HG02943 (cell line): ENCODE data around the gene CSNK1G2.

Source experiments
- ATAC-seq: cut with Tn5 transposase; IDR thresholded peaks from one replicate; pipeline ENCODE4 v1.9.1; 2021; ENCODE audit warnings: mild to moderate bottlenecking, low read depth, moderate library complexity; ENCODE audit not compliant: unreplicated experiment

Gene CSNK1G2

DNA sequence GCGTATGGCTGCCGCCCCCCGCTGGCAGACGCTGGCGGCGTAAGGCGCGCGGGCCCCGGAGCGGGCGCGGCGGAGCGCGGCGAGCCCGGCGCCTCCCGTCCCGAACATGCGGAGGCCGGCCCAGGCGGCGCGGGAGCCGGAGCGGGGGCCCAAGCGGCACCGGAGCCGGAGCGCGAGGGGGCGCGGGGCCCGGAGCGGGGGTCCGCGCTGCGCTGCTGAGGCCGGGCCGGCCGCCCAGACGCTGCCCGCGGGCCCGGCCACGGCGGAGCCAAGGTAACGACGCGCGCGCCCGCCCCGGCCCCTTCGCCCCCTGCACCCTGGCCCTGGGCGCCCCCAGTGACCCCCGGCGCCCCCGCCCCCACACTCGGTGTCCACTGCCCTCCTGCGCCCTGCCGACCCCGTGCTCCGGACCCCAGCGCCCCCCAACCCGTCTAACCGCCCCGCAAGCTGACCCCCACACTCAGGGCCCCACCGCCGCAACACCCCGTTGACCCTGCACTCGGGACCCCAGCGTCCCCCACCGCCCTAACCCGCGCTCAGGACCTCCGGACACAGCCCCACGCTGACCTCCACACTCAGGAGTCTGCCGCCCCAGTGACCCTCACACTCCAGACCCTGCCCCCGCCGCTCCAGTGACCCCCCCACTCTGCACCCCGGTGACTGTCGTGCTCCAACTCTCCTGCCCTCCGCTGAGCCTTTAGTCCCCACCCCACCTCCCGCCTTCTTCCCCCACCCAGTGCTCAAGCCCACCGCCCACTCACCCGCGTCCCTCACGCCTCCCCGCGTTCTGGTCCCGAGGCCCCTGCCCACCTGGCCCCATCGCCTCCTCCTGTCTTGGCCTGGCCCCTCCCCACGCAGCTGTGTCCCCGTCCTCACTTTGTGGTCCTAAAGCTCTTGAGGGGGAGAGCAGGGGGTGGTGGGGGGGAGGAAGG is at the start of gene CSNK1G2:
Gene CSNK1G2, plus strand, starts transcription at position 27 of the 932 bp plus-strand sequence. CDS start 28,601 bp downstream, outside the sequence.
- peak; percentile 52 for ATAC-seq

DNA sequence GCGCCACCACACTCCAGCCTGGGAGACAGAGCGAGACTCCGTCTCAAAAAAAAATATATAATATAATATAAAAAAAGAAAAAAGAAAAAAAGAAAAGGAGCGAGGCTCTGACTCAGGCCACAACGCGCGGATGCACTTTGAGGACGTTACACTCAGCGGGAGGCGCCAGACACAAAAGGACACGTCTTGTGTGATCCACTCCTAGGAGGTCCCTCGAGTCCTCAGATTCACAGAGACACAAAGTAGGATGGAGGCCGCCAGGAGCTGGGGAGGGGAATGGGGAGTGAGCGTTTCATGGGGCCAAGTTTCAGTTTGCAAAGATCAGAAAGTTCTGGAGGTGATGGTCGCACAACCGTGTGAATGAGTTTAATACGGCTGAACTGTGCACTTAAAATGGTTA is 47.2 kb upstream of the CSNK1G2 start:
- ATAC-seq: no peak

DNA sequence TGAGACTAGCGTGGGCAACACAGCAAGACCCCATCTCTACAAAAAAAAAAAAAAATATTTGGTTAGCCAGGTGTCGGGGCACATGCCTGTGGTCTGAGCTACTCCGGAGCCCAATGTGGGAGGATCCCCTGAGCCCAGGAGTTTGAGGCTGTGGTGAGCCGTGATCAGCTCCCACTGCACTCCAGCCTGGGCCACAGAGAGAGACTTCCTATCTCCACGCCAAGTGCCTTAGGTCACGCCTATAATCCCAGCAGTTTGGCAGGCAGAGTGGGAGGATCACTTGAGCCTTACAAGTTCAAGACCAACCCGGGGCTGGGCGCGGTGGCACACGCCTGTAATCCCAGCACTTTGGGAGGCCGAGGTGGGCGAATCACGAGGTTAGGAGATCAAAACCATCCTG is 44.5 kb upstream of the CSNK1G2 start:
- no peak for ATAC-seq

- ATAC-seq: no peak
These were observed 39.0 kb upstream of the CSNK1G2 start for GRCh38 chr19:1901940-1902404.

GRCh38 chr19:1902923-1903322 is 38.0 kb upstream of the CSNK1G2 start:
- no peak for ATAC-seq

DNA sequence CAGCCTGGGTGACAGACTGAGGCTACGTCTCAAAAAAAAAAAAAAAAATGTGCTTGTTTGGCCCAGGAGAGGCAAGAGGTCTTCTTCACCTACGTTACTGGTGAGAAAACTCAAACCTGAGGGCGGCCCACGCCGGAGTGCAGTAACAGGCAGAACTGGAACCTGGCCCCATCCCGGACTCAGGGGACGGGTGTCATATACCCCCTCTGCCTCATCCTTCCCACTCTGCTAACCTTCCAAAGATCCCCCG is 36.2 kb upstream of the CSNK1G2 start:
- ATAC-seq: no peak

DNA sequence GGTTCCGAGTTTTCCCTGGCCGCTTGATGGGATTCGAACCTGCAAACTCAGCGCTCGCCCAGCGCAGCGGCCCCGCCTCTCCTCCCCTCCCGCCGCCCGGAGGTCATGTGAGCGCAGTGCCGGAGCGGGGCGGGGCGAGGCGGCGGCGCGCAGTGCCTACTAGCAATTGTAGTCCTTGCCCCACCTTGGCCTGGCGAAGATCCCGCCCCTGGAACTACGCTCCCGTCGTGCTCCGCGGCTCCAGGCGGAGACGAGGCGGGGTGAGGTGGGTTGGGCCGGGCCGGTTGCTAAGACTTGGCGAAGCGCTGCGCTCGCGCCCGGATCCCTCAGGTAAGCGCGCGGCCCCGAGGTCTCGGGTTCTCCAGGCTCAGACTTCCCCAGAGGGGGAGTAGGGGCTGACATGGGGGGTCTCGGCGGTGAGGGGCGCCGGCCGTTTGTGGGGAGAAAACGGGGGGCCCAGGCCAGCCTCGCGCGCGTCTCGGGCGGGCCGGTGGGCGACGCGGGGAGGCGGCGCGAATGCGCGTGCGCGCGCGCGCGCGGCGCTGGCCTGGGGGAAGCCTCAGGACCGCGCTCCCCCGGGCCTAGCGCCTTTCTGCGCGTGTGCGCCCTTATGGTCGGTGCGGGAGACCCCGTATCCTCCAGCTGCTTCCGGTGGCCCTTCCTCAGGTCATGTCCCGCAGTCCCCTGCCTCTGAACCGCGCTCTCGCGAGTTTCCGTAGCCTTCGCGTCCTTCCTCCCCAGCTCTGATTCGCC is 35.7 kb upstream of the CSNK1G2 start, which contains the start of the genes ADAT3 and SCAMP4:
Gene ADAT3, plus strand, starts transcription at position 290 of the 753 bp plus-strand sequence. CDS start 6,649 bp downstream, outside the sequence.
Gene SCAMP4, plus strand, starts transcription at position 290 of the 753 bp plus-strand sequence. CDS start 9,621 bp downstream, outside the sequence.
- peak; percentile 81 for ATAC-seq

- no peak for ATAC-seq
These were observed 35.1 kb upstream of the CSNK1G2 start for GRCh38 chr19:1905863-1906375.

DNA sequence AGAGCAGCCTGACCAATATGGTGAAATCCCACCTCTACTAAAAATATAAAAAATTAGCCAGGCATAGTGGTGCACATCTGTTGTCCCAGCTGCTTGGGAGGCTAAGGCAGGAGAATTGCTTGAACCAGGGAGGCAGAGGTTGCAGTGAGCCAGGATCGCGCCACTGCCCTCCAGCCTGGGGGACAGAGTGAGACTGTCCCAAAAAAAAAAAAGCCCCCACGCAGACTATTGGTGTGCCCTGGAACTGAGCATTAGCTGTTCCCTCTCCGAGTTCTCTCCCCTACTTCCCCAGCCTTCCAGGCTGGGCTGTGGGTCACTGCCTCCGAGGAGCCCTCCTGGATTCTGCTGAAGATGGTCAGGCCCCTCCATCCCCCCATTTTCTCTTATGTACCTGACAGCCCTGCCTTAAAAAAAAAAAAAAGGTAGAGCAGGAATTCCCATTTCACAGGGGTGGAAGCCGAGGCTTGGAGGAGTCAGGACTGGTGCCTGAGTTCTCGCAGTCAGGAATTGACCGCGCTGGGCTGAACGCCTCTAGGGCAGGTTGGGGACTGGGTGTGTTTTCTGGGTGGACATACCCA is 33.9 kb upstream of the CSNK1G2 start:
- ATAC-seq: no peak

- ATAC-seq: no peak
These were observed 33.2 kb upstream of the CSNK1G2 start for GRCh38 chr19:1907563-1908363.

DNA sequence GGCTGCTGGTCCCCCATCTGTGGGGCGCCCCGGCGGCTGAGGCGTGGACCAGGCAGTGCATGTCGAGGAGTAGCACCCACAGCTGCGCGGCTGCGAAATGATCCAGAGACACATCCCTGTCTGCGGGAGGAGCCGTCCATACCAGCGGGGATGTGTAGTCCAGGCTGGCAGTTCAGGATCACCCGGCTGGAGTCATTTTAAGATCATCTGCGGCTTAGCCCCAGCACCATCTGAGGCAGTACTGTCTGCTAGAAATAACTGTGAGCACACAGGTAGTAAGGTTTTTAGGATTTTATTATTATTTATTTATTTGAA is 32.7 kb upstream of the CSNK1G2 start:
- no peak for ATAC-seq

DNA sequence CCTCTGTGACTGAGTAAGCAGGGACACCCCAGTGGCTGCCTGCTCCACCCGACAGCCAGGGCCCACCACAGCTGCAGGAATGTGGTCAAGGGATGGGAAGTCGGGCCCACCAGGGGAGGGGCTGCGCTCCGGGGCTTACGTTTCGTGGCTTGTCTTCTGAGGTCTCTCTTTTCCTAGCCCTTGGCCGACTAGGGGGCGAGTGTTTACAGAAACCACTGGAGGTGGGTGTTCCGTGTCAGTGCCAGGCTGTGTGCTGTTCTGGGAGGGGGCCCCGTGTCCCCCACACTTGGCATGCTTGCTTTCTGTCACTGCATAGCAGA is 31.3 kb upstream of the CSNK1G2 start:
- ATAC-seq: no peak

- no peak for ATAC-seq
These were observed 30.8 kb upstream of the CSNK1G2 start for GRCh38 chr19:1910177-1910576.

DNA sequence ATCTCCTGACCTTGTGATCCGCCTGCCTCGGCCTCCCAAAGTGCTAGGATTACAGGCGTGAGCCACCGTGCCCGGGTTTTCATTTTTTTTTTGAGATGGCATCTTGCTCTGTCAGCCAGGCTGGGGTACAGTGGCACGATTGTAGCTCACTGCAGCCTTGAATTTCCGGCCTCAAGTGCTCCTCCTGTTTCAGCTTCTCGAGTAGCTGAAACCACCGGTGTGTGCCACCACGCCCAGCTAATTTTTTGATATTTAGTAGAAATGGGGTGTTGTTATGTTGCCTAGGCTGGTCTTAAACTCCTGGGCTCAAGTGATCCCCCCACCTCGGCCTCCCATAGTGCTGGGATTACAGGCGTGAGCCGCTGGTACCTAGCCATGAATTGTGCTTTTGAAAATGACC is 29.9 kb upstream of the CSNK1G2 start:
- no peak for ATAC-seq

DNA sequence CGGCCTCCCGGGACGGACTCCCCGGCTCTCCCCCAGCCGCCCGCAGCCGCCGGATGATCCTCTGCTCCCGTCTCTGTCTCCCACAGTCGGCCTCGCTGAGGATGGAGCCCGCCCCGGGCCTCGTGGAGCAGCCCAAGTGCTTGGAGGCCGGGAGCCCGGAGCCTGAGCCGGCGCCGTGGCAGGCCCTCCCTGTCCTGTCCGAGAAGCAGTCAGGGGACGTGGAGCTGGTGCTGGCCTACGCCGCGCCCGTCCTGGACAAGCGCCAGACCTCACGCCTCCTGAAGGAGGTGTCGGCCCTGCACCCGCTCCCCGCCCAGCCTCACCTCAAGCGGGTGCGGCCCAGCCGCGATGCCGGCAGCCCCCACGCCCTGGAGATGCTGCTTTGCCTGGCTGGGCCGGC is 29.0 kb upstream of the CSNK1G2 start:
- no peak for ATAC-seq

DNA sequence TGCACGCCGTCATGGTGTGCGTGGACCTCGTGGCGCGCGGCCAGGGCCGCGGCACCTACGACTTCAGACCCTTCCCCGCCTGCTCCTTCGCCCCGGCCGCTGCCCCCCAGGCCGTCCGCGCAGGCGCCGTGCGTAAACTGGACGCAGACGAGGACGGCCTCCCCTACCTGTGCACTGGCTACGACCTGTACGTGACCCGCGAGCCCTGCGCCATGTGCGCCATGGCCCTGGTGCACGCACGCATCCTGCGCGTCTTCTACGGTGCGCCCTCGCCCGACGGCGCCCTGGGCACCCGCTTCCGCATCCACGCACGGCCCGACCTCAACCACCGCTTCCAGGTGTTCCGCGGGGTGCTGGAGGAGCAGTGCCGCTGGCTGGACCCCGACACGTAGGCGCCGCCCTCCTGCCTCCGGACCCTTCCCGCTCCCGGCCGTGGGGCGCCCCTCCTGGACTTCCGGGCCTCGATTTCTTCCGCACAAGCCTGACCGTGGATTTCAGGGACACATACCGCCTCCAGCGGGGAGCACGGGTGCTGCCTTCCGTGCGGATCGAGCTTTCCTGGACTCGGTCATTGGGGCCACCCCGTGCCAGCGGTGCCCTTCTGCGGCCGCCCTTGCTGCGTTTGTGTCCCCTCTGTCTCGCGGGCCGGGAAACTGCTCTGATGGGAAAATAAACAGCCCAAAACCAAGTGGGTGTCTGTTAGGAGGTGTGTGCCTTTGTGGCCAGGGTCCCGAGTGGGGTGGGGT is 28.0 kb upstream of the CSNK1G2 start:
- ATAC-seq: no peak

DNA sequence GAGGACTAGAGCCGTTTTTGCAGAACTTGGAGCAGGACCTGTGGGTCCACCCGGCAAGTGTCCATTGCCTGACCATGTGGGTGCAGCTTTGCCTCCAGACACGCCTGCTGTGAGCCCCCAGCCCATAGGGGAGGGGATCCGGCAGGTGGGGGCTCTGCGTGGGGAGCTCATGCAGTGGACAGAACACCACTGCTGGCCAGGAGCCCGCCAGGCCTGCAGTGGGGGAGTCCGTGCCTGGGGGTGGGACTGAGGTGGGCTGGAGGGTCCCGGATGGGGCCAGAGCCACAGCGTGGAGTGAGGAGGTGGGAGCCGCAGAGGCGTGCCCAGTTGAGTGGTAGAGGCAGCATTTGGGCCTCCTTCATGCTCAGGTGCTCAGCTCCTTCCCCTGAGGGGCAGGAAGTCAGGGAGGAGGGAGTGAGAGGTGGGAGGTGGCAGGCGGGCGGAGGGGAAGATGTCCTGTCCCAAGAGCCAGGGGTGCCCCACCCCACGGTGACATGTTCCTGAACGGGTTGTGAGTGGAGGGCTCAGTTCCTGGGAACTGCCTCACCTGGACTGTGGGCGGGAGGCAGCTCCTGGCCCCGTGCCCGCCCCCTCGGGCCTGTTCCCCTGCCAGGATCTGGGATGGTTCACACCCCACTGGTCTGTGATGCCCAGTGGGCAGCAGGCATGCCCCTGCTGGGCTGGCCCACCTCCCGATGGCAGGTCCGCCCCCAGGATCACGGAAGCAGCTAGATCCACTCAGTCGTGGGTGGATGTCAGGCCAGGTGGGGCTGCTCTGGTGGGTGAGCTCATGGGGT is 27.0 kb upstream of the CSNK1G2 start:
- ATAC-seq: no peak

GRCh38 chr19:1914826-1915341 is 26.1 kb upstream of the CSNK1G2 start:
- ATAC-seq: no peak

- ATAC-seq: no peak
These were observed 23.8 kb upstream of the CSNK1G2 start for GRCh38 chr19:1917146-1917545.
